H7 (cell line): ENCODE results near the gene HOXD13. TPM values are rescaled to one million over a fixed set of nuclear protein-coding genes. Genes with fewer than 3 reads are reported as not detected.
A peak's percentile ranks its signal among the peaks of the same experiment; 100 is the strongest.

Source experiments
- DNase-seq: peaks from one replicate; pipeline ENCODE4 v3.0.0; 2012
- H3K27me3 ChIP-seq: 2 replicates; pipeline ENCODE4 v1.6.0; 2011; ENCODE audit warnings: mild to moderate bottlenecking, low read length; ENCODE audit not compliant: control insufficient read depth, insufficient read depth
- H3K36me3 ChIP-seq: replicated peaks from 2 replicates; pipeline ENCODE4 v1.5.1; 2011; ENCODE audit warnings: low read length; ENCODE audit not compliant: control insufficient read depth, insufficient read depth
- H3K4me3 ChIP-seq: 2 replicates; pipeline ENCODE4 v1.5.1; 2011; ENCODE audit warnings: low read depth, mild to moderate bottlenecking, control low read depth, low read length, moderate library complexity; ENCODE audit not compliant: insufficient read depth
- total RNA-seq: library from RNA; depleted of rRNA; stranded (reverse); fragments of >200 nt; shearing (Covaris generic); gene quantifications from 2 replicates; pipeline ENCODE4 v1.2.3, GENCODE V29; 2014

The HOXD13 gene
- total RNA-seq, 1 experiment from 2014 or later: 0.07 TPM

GRCh38 chr2:176104316-176105077, 12.0 kb downstream of the HOXD13 start:
- Histone ChIP-seq H3K4me3 (peak overlapping the region; percentile 16; the same call in 1 of the 2 replicates), H3K27me3 (peaks cover 98% of the 10 kb centered on the region), H3K36me3 (no peaks in the 10 kb centered on the region)
- peak; percentile 73 for DNase-seq

GRCh38 chr2:176105078-176105729, 12.7 kb downstream of the HOXD13 start:
- DNase-seq: peak; percentile 75
- peak overlapping the region; percentile 16; the same call in 1 of the 2 replicates for H3K4me3 ChIP-seq
- H3K27me3 ChIP-seq: peaks cover 98% of the 10 kb centered on the region
- H3K36me3 ChIP-seq: no peaks in the 10 kb centered on the region

- DNase-seq: no peak
- H3K36me3 ChIP-seq: no peaks in the 10 kb centered on the region
- H3K4me3 ChIP-seq: peak overlapping the region; percentile 3; the same call in 1 of the 2 replicates
- peaks cover 98% of the 10 kb centered on the region for H3K27me3 ChIP-seq
Observed at GRCh38 chr2:176105730-176106580, 13.4 kb downstream of the HOXD13 start.

GRCh38 chr2:176106581-176107539, 14.3 kb downstream of the HOXD13 start, which contains the start of gene HOXD11:
TSS of gene HOXD11 (plus strand) at chr2:176107280. CDS start at chr2:176107356, 76 bp downstream.
- H3K4me3 ChIP-seq: peak within 1 kb of the TSS; percentile 3; the same call in 1 of the 2 replicates
- H3K27me3 ChIP-seq: peaks cover 98% of the 10 kb centered on the region
- DNase-seq: peak; percentile 88

GRCh38 chr2:176107731-176108181, 15.2 kb downstream of the HOXD13 start:
- no peak overlapping the region for H3K4me3 ChIP-seq
- H3K36me3 ChIP-seq: no peaks in the 10 kb centered on the region
- DNase-seq: peak; percentile 76
- H3K27me3 ChIP-seq: peaks cover 98% of the 10 kb centered on the region

More at GRCh38 chr2:176106581-176107539, 14.3 kb downstream of the HOXD13 start, which contains the start of gene HOXD11:
- H3K36me3 ChIP-seq: no peaks in the 10 kb centered on the region

GRCh38 chr2:176109192-176109901, 16.8 kb downstream of the HOXD13 start:
- Histone ChIP-seq H3K4me3 (no peak overlapping the region), H3K36me3 (no peaks in the 10 kb centered on the region), H3K27me3 (peaks cover 98% of the 10 kb centered on the region)
- DNase-seq: peak; percentile 38

GRCh38 chr2:176109946-176110345, 17.4 kb downstream of the HOXD13 start:
- Histone ChIP-seq H3K27me3 (peaks cover 98% of the 10 kb centered on the region), H3K36me3 (no peaks in the 10 kb centered on the region), H3K4me3 (no peak overlapping the region)
- no peak for DNase-seq

GRCh38 chr2:176110415-176111308, 18.1 kb downstream of the HOXD13 start:
- DNase-seq: no peak
- Histone ChIP-seq H3K27me3 (peaks cover 98% of the 10 kb centered on the region), H3K36me3 (no peaks in the 10 kb centered on the region), H3K4me3 (no peak overlapping the region)

- DNase-seq: peak; percentile 90
- no peaks in the 10 kb centered on the region for H3K36me3 ChIP-seq
- peaks cover 98% of the 10 kb centered on the region for H3K27me3 ChIP-seq
- no peak overlapping the region for H3K4me3 ChIP-seq
Observed at GRCh38 chr2:176111309-176111663, 18.8 kb downstream of the HOXD13 start.

- peak; percentile 64 for DNase-seq
- Histone ChIP-seq H3K4me3 (no peak overlapping the region), H3K27me3 (peaks cover 99% of the 10 kb centered on the region), H3K36me3 (no peaks in the 10 kb centered on the region)
Observed at GRCh38 chr2:176111846-176112374, 19.4 kb downstream of the HOXD13 start.

- no peaks in the 10 kb centered on the region for H3K36me3 ChIP-seq
- peak; percentile 64 for DNase-seq
Observed at GRCh38 chr2:176112375-176113302, 20.1 kb downstream of the HOXD13 start.

More at GRCh38 chr2:176112375-176113302, 20.1 kb downstream of the HOXD13 start:
- Histone ChIP-seq H3K4me3 (no peak overlapping the region), H3K27me3 (peaks cover 100% of the 10 kb centered on the region)
